Measurements from ENCODE around the gene TUBB. TPM values are rescaled to one million over a fixed set of nuclear protein-coding genes. Genes with fewer than 3 reads are reported as not detected.
"Not testable (repeated sequence)": the region's sequence is repeated elsewhere in the genome, so short reads cannot be mapped to it uniquely, and the experiment has no call there.

The TUBB gene
- total RNA-seq, 1 donor from 2014 or later: 312 TPM

- not testable (repeated sequence) for DNase-seq (ENCODE audit: low read depth)
Measured at GRCh38 chr6:30717845-30718720, 2.1 kb upstream of the TUBB start.

- peak; percentile 34 for DNase-seq (ENCODE audit: low read depth)
Measured at GRCh38 chr6:30719356-30719755, 796 bp upstream of the TUBB start.

- no peak for DNase-seq (ENCODE audit: low read depth)
Measured at GRCh38 chr6:30720738-30721197, 616 bp downstream of the TUBB start.

DNA sequence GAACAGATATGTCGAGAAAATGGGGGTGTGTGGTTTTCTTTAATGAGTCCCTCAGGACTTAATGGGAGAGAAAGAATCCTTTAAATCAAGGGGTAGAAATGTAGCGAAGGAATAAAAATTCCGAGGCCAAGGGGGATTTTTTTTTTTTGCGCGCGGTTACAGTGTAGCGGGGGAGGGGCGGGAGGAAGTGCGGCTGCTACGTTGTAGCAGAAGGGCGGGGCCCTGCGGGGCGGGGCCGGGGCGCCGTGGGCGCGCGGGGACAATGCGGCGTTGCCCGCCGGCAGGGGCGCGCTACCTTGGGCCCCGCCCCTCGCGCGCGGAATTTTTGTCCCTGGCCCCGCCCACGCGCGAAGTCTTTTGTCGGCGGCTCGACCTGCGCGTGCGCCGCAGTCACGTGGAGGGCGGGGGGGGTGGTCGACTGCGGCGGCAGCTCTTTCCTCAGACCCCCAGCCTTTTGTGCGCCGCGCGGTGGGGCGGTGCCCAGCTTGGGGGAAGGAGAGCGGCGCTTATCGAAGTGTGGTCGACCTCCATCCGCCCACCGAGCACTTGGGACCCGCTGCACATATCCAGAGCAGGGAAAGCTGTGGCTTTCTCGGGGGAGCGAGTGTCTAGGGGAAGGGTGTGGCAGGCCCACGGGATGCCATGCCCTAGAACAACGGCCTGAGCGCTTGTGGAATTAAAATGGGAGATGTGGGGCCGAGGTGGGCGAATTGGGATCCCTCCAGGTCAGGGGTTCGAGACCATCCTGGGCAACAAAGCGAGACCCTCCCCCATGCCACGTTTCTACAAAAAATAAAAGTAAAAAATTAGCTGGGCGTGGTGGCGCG lies 1.3 kb downstream of the TUBB start:
- DNase-seq (ENCODE audit: low read depth): peak; percentile 55

DNA sequence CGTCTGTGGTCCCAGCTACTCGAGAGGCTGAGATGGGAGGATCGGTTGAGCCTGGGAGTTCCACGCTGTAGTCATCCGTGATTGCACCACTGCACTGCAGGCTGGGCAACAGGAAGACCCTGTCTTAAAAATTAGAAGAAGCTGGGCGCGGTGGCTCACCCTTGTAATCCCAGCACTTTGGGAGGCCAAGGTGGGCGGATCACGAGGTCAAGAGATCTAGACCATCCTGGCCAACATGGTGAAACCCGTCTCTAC lies 1.8 kb downstream of the TUBB start:
- not testable (repeated sequence) for DNase-seq (ENCODE audit: low read depth)

DNA sequence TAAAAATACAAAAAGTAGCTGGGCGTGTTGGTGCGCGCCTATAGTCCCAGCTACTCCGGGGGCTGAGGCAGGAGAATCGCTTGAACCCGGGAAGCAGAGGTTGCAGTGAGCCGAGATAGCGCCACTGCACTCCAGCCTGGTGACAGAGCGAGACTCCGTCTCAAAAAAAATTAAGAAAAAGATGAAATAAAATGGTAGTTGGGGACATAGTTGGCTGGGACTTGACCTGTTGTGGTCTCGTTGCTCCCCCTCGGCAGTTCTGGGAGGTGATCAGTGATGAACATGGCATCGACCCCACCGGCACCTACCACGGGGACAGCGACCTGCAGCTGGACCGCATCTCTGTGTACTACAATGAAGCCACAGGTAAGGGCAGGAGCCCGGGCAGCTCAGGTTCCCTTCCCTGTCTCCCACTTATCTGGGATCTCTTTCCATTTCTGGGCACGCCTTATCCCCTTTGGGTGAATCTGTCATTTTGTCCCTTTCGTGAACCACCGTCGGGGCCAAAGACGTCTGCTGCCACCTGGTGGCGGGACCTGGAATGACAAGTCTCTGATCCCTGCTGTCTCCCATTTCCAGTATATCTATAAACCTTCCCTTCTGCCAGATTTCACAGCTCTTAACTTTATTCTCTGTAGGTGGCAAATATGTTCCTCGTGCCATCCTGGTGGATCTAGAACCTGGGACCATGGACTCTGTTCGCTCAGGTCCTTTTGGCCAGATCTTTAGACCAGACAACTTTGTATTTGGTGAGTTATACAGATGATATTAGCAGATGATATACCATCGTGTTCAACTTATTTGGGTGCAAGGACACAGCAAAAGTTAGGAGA lies 2.3 kb downstream of the TUBB start:
- peak; percentile 50 for DNase-seq (ENCODE audit: low read depth)

- not testable (repeated sequence) for DNase-seq (ENCODE audit: low read depth)
Measured at GRCh38 chr6:30723159-30723842, 3.1 kb downstream of the TUBB start.

- DNase-seq (ENCODE audit: low read depth): not testable (repeated sequence)
Measured at GRCh38 chr6:30723843-30724741, 3.9 kb downstream of the TUBB start.

- no peak for DNase-seq (ENCODE audit: low read depth)
Measured at GRCh38 chr6:30724906-30725667, 4.9 kb downstream of the TUBB start.

DNA sequence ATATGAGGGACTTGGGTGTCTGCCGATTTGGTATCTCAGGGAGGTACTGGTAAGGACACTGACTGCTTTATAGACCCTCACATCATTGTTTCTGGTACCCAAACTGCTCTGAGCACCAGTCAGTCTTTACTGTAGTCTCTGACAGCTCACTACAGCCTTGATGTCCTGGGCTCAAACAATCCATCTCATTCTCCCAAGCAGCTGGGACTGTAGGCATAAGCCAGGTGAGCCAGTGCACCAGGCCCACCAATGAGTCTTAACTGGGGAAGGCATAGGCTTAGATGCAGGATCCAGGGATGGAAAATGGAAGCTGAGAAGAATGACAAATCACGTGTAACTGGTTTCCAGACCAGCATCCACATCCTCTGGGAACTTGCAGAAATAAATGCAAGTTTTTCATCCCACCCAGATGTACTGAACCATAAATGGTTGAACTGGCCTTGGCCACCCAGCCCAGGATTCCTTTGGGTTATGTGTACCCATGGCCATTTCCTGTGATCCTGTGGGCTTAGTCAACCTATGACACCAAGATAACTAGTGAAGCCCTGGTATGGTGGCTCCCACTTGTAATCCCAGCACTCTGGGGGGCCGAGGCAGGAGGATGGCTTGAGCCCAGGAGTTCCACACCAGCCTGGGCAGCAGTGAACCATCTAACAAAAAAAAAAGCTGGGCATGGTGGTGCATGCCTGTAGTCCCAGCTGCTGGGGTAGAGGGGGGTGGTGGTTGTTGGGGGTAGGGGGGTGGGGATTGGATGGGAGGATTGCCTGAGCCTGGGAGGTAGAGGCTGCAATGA lies 5.8 kb downstream of the TUBB start:
- no peak for DNase-seq (ENCODE audit: low read depth)

DNA sequence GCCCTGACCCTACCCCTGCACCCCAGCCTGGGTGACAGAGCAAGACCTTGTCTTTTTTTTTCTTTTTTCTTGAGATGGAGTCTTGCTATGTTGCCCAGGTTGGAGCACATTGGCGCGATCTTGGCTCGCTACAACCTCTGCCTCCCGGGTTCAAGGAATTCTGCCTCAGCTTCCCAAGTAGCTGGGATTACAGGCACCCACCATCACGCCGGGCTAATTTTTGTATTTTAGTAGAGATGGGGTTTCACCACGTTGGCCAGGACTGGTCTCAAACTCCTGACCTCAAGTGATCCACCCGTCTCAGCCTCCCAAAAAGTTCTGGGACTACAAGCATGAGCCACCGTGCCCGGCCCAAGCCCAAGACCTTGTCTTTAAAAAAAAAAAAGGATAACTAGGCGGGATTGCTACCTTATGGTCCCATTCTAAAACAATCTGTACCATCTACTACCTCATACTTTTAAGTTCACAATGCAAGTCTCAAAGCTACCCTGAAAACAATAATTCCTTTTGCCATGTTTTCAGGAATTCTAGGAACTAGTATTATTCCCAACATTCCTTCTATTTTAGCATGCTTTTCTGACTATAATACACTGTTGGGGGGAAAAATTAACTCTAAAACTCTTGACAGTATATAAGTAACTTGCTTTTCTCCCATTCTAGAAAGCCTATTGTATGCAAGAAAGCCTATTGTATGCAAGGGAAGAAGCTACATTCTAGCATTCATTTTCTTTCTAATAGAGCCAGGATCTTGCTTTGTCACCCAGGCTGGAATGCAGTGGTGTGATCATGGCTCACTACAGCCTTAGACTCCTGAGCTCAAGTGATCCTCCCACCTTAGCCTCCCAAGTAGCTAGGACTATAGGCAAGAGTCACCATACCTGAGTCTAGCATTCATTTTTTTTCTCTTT lies 6.6 kb downstream of the TUBB start:
- DNase-seq (ENCODE audit: low read depth): no peak

- DNase-seq (ENCODE audit: low read depth): no peak
Measured at GRCh38 chr6:30727920-30728553, 7.9 kb downstream of the TUBB start.

- DNase-seq (ENCODE audit: low read depth): peak; percentile 78
Measured at GRCh38 chr6:30730601-30731435, 10.7 kb downstream of the TUBB start.

GRCh38 chr6:30732237-30732943 lies 12.2 kb downstream of the TUBB start:
- DNase-seq (ENCODE audit: low read depth): no peak

DNA sequence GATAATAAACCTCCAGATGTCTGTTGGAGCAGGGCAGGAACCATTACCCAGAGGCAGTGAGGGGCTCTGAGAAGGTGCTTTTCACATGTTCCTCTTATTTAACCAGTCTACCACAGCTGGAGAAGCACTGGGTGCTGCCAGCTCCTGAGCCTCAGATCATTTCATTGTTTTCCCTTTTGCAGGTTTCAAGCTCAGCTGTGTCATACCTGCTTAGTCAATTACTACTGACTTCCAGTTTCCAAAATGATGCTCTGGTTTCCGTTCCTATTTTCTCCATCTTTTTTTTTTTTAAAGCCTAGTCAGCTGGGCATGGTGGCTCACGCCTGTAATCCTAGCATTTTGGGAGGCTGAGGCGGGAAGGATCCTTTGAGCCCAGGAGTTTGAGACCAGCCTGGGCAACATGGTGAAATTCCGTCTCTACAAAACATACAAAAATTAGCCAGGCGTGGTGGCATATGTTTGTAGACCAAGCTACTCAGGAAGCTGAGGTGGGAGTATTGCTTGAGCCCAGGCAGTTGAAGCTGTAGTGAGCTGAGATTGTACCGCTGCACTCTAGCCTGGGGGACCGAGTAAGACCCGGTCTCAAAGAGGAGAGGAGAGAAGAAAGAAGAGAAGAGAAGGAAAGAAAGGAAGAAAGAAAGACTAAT lies 15.6 kb downstream of the TUBB start:
- no peak for DNase-seq (ENCODE audit: low read depth)

All from renal cortical epithelial cell (primary cell).